ENCODE data around the gene KIAA1549.

KIAA1549 gene

DNA sequence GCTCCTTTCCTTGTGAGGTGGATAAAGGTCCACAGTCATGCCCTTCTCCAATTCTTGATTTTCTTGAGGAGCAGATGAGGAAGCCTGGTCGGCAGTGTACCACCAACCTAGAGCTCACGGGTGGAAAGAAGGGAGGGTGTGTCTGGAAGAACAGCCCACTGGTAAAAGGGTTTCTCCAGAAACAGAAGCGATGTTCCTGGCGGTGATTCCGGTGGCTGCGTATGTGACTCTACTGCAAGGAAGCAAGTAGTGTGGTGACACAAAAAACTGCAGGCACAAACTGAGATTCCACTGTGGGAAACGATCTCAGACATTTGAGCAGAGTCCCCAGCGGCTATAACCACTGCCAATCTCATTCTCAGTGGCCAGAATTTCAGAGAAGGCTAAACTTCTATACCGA is 117.3 kb downstream of the KIAA1549 start:
- H3K4me3 ChIP-seq (ENCODE audit: low read depth, low read length): no peak overlapping the region

DNA sequence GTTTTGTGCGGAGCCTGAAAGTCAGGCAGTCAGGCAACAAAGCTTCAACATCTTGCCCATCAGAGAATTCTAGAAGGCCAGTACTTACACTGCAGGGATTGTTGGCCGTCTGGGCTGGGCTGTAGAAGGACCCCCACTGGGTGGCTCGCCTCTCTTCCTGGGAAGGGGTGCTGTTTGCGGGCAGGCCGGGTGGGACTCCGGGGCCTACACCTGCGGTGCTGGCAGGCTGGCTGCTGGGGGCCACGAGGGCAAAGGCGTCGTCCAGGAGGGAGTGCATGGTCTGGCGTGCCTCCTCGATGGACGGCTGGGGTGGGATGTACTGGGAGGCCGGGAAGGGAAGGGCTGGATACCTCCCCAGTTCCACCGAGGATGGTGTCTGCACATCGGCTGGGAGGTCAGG is 120.1 kb downstream of the KIAA1549 start:
- no peak overlapping the region for H3K4me3 ChIP-seq (ENCODE audit: low read depth, low read length)
- DNase-seq (ENCODE audit: low read depth, low spot score): no peak
- ChIA-PET CTCF (interaction anchor here (1.1 kb wide), 1 partner anchor 214 kb away, joined by 3 read pairs; no protein-coding TSS in a partner anchor), POLR2A (no interaction called here)
- TF ChIP-seq, protein P1, sequence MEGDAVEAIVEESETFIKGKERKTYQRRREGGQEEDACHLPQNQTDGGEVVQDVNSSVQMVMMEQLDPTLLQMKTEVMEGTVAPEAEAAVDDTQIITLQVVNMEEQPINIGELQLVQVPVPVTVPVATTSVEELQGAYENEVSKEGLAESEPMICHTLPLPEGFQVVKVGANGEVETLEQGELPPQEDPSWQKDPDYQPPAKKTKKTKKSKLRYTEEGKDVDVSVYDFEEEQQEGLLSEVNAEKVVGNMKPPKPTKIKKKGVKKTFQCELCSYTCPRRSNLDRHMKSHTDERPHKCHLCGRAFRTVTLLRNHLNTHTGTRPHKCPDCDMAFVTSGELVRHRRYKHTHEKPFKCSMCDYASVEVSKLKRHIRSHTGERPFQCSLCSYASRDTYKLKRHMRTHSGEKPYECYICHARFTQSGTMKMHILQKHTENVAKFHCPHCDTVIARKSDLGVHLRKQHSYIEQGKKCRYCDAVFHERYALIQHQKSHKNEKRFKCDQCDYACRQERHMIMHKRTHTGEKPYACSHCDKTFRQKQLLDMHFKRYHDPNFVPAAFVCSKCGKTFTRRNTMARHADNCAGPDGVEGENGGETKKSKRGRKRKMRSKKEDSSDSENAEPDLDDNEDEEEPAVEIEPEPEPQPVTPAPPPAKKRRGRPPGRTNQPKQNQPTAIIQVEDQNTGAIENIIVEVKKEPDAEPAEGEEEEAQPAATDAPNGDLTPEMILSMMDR (IDR thresholded peaks at IDR 0.05; ENCODE audit: insufficient read depth, low read length, missing control alignments): no peak

More for the DNA sequence above, 117.3 kb downstream of the KIAA1549 start:
- ChIA-PET POLR2A (no interaction called here), CTCF (interaction anchor here (1.4 kb wide), 1 partner anchor 23 kb away, joined by 5 read pairs; no protein-coding TSS in a partner anchor)
- TF ChIP-seq, protein P1 (IDR thresholded peaks at IDR 0.05; ENCODE audit: insufficient read depth, low read length, missing control alignments): no peak
- DNase-seq (ENCODE audit: low read depth, low spot score): no peak

DNA sequence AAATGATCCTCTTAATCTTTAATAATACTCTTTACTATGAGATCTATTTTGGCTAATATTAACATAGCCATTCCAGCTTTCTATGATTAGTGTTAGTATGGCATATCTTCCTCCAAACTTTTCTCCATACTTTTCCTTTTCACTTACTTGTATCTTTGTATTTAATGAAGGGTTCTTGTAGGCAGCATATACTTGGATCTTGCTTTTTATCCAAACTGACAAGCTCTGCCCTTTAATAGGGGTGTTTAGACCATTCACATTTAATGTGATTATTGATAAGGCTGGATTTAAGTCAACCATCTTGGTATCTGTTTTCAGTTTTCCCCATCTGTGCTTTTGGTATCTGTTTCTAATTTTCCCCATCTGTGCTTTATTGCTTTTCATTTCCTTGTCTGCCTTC is 123.5 kb downstream of the KIAA1549 start:
- ChIA-PET CTCF (no interaction called here), POLR2A (no interaction called here)
- TF ChIP-seq, protein P1 (IDR thresholded peaks at IDR 0.05; ENCODE audit: insufficient read depth, low read length, missing control alignments): no peak
- DNase-seq (ENCODE audit: low read depth, low spot score): no peak
- H3K4me3 ChIP-seq (ENCODE audit: low read depth, low read length): no peak overlapping the region

DNA sequence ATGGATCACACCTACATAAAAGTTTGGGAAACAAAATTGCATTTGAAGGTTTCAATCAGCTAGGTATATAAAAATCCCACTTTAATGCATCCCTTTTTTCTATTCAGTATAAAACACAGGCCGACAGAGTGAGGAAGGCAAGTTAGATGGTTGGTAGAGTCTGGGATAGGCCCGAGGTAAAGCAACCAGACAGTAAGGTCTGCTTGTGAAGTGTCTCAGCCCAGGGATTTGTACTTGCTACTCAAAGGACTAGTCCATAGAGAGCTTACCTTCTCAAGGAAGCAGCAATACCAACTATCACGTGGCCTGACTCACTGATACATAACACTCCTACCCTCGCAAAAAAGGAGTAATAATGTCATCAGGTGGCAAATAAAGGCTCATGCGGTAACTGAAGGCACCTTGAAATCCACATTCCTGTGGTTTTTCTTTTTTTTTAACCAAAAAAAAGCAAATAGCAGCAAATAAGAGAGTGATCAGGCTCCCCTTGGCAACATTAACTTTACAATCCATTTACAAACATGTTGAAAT is 127.0 kb downstream of the KIAA1549 start:
- TF ChIP-seq, protein P1 (IDR thresholded peaks at IDR 0.05; ENCODE audit: insufficient read depth, low read length, missing control alignments): no peak
- POLR2A ChIA-PET: no interaction called here
- H3K4me3 ChIP-seq (ENCODE audit: low read depth, low read length): no peak overlapping the region
- no peak for DNase-seq (ENCODE audit: low read depth, low spot score)
- CTCF ChIA-PET: interaction anchor here (0.6 kb wide), 1 partner anchor 224 kb away, joined by 3 read pairs; no protein-coding TSS in a partner anchor

DNA sequence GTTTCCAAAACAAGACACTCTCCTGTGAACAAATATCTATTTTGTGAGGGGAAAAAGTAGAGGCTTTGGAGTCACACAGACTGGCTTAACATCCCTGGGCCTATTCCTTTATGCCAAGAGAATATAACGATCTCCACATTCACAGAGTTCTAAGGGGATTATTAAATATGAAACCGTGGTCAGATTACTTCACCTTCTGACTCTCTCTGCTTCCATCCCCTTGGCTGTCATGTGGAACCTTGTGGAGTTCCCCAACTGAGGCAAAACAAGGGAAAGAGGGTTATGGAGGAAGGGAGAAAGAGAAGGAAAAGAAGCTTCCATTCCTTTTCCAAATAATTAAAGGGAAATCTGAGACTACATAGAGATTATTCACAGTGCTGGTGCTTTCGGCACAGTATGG is 127.7 kb downstream of the KIAA1549 start:
- H3K4me3 ChIP-seq (ENCODE audit: low read depth, low read length): no peak overlapping the region
- ChIA-PET POLR2A (no interaction called here), CTCF (interaction anchor here (0.6 kb wide), 1 partner anchor 225 kb away, joined by 3 read pairs; no protein-coding TSS in a partner anchor)
- TF ChIP-seq, protein P1 (IDR thresholded peaks at IDR 0.05; ENCODE audit: insufficient read depth, low read length, missing control alignments): no peak
- DNase-seq (ENCODE audit: low read depth, low spot score): no peak

DNA sequence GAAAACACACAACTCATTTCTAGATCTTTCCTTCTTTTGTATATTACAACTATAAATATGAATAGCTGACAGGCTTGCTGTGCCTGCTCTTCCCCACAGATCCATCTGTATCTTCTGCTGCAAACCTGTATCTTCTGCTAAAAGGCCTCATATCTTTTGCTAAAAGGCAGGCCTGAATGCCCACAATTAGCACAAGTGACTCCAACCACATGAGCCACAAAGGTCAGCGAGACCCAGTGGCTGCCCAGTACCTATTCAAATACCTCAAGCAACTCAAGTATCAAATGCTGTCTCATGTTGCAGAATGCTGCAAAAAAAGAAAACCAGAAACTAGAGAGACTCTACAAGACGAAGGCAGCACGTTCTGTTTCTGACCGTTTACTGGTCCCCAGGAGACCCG is 128.7 kb downstream of the KIAA1549 start:
- CTCF ChIA-PET: no interaction called here

More for the DNA sequence above, 128.7 kb downstream of the KIAA1549 start:
- no peak for DNase-seq (ENCODE audit: low read depth, low spot score)
- TF ChIP-seq, protein P1 (IDR thresholded peaks at IDR 0.05; ENCODE audit: insufficient read depth, low read length, missing control alignments): no peak
- POLR2A ChIA-PET: no interaction called here
- no peak overlapping the region for H3K4me3 ChIP-seq (ENCODE audit: low read depth, low read length)
